GM23338 (cell line): ENCODE results near the gene ZNF778. TPM values are rescaled to one million over a fixed set of nuclear protein-coding genes. Genes with fewer than 3 reads are reported as not detected.

Experiments used
- ATAC-seq: fragments of 200-7000 bp; cut with Tn5 transposase; 3 replicates; pipeline ENCODE4 v1.9.1; 2020
- DNase-seq: peaks from one replicate; pipeline ENCODE4 v3.0.0-alpha.2; 2015; ENCODE audit warnings: low spot score
- H2AFZ ChIP-seq: fragments of 200-600 bp; sonication (generic); 2 replicates; pipeline ENCODE4 v1.8.0; 2016; ENCODE audit warnings: antibody characterized with exemption, mild to moderate bottlenecking, moderate library complexity
- H3F3A ChIP-seq: fragments of 200-600 bp; sonication (generic); replicated peaks from 2 replicates; pipeline ENCODE4 v1.8.0; 2017; ENCODE audit warnings: antibody characterized with exemption, mixed run types, low read depth
- H3K27ac ChIP-seq: fragments of 200-600 bp; sonication (generic); 2 replicates; pipeline ENCODE4 v1.6.1; 2016; ENCODE audit warnings: low read depth
- H3K27me3 ChIP-seq: fragments of 200-600 bp; sonication (generic); 2 replicates; pipeline ENCODE4 v1.8.0; 2016; ENCODE audit warnings: mild to moderate bottlenecking, mixed run types, moderate library complexity; ENCODE audit not compliant: insufficient read depth
- H3K36me3 ChIP-seq: fragments of 200-600 bp; sonication (generic); 2 replicates; pipeline ENCODE4 v1.8.0; 2016; ENCODE audit warnings: mild to moderate bottlenecking; ENCODE audit not compliant: insufficient read depth
- H3K4me1 ChIP-seq: fragments of 200-600 bp; sonication (generic); 2 replicates; pipeline ENCODE4 v1.8.0; 2016; ENCODE audit warnings: mild to moderate bottlenecking, moderate library complexity; ENCODE audit not compliant: insufficient read depth
- H3K4me2 ChIP-seq: fragments of 200-600 bp; sonication (generic); 2 replicates; pipeline ENCODE4 v1.7.1; 2017; ENCODE audit warnings: mixed run types
- H3K4me3 ChIP-seq: fragments of 200-600 bp; sonication (generic); 2 replicates; pipeline ENCODE4 v1.6.1; 2016; ENCODE audit warnings: mixed run types
- H3K79me2 ChIP-seq: fragments of 200-600 bp; sonication (generic); replicated peaks from 2 replicates; pipeline ENCODE4 v1.8.0; 2017; ENCODE audit warnings: mild to moderate bottlenecking; ENCODE audit not compliant: insufficient read depth
- H3K9me2 ChIP-seq: fragments of 200-600 bp; sonication (generic); 2 replicates; pipeline ENCODE4 v1.8.0; 2017; ENCODE audit not compliant: insufficient read depth
- H4K20me1 ChIP-seq: fragments of 200-600 bp; sonication (generic); replicated peaks from 2 replicates; pipeline ENCODE4 v1.8.0; 2017; ENCODE audit warnings: mild to moderate bottlenecking; ENCODE audit not compliant: insufficient read depth
- H3K27ac Mint-ChIP-seq: 2 replicates; pipeline ENCODE4 v1.8.0; 2020; ENCODE audit warnings: inconsistent platforms, mild to moderate bottlenecking, moderate library complexity, mixed read lengths
- H3K27me3 Mint-ChIP-seq: 3 replicates; pipeline ENCODE4 v1.8.0; 2022; ENCODE audit warnings: low read depth, mild to moderate bottlenecking, moderate library complexity, mixed read lengths, inconsistent platforms; ENCODE audit not compliant: insufficient read depth, poor library complexity
- H3K36me3 Mint-ChIP-seq: 3 replicates; pipeline ENCODE4 v1.8.0; 2021; ENCODE audit warnings: low read depth, mild to moderate bottlenecking, inconsistent platforms, moderate library complexity, mixed read lengths
- H3K4me1 Mint-ChIP-seq: 3 replicates; pipeline ENCODE4 v1.8.0; 2020; ENCODE audit warnings: mild to moderate bottlenecking, inconsistent platforms, mixed read lengths
- H3K4me3 Mint-ChIP-seq: 3 replicates; pipeline ENCODE4 v1.8.0; 2021; ENCODE audit warnings: moderate library complexity, mild to moderate bottlenecking, inconsistent platforms, mixed read lengths
- H3K9me3 Mint-ChIP-seq: 3 replicates; pipeline ENCODE4 v1.8.0; 2020; ENCODE audit warnings: moderate library complexity, mild to moderate bottlenecking, inconsistent platforms, mixed read lengths
- EZH2phosphoT487 ChIP-seq: fragments of 200-600 bp; sonication (generic); IDR thresholded peaks from one replicate; pipeline ENCODE4 v1.8.1; 2018; ENCODE audit warnings: antibody characterized with exemption; ENCODE audit not compliant: unreplicated experiment
- JUNB ChIP-seq: IDR thresholded peaks from one replicate; pipeline ENCODE4 v1.6.1; 2016; ENCODE audit warnings: antibody characterized with exemption; ENCODE audit not compliant: unreplicated experiment
- NANOG ChIP-seq: IDR thresholded peaks from 2 replicates; pipeline ENCODE4 v1.6.1; 2016; ENCODE audit warnings: antibody characterized with exemption, borderline replicate concordance
- POLR2AphosphoS5 ChIP-seq: IDR thresholded peaks from 2 replicates; pipeline ENCODE4 v1.6.1; 2016; ENCODE audit warnings: antibody characterized with exemption, low read depth
- polyA plus RNA-seq: library from polyadenylated mRNA; unstranded; fragments of >200 nt; fragmentation: Nextera tagmentation; extraction: Ambion mirVana; gene quantifications from 2 replicates; pipeline ENCODE4 v1.2.1, GENCODE V29; 2016
- total RNA-seq: library from RNA; depleted of rRNA; stranded (reverse); fragments of >200 nt; shearing (Covaris generic); gene quantifications from 2 replicates; pipeline ENCODE4 v1.2.3, GENCODE V29; 2014
- TF ChIP-seq, protein P1 (sequence below): fragments of 250-450 bp; sonication (Bioruptor Pico); IDR thresholded peaks from 2 replicates; pipeline ENCODE4 v1.5.0; 2020; ENCODE audit warnings: mild to moderate bottlenecking, moderate library complexity
- TF ChIP-seq, protein P2 (sequence below): IDR thresholded peaks from 2 replicates; pipeline ENCODE4 v1.6.1; 2016; ENCODE audit warnings: antibody characterized with exemption

Gene ZNF778
- total and polyA plus RNA-seq, 2 experiments from 2014 or later = 7.9 to 43.4 TPM

DNA sequence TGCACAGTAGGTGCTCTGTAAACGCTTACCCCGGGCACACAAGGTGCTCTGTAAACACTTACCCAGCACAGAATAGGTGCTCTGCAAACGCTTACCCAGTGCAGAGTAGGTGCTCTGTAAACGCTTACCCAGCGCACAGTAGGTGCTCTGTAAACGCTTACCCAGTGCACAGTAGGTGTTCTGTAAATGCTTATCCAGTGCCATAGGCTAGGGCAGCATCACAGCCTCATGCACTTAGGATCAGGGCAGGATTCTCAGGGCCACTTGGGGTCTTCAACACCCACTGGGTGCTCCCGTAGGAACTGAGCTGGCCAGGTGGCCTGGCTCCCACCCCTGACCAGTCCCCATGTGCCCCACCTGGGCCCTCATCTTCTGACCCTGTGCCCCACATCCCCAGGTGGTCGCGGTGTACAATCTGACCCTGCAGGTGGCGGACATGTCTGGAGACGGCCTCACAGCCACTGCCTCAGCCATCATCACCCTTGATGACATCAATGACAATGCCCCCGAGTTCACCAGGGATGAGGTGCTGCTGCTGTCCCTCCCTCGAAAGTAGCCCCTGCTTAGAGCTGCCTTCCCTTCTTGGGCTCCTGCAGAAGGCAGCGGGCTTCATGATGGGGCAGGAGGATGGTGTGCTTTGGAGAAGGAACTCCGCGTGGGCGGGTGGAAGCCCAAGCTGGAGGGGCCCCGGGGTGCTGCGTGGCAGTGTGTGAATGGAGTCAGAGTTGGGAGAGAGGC, 30.3 kb upstream of the ZNF778 start (continued):
- TF ChIP-seq, protein P1, sequence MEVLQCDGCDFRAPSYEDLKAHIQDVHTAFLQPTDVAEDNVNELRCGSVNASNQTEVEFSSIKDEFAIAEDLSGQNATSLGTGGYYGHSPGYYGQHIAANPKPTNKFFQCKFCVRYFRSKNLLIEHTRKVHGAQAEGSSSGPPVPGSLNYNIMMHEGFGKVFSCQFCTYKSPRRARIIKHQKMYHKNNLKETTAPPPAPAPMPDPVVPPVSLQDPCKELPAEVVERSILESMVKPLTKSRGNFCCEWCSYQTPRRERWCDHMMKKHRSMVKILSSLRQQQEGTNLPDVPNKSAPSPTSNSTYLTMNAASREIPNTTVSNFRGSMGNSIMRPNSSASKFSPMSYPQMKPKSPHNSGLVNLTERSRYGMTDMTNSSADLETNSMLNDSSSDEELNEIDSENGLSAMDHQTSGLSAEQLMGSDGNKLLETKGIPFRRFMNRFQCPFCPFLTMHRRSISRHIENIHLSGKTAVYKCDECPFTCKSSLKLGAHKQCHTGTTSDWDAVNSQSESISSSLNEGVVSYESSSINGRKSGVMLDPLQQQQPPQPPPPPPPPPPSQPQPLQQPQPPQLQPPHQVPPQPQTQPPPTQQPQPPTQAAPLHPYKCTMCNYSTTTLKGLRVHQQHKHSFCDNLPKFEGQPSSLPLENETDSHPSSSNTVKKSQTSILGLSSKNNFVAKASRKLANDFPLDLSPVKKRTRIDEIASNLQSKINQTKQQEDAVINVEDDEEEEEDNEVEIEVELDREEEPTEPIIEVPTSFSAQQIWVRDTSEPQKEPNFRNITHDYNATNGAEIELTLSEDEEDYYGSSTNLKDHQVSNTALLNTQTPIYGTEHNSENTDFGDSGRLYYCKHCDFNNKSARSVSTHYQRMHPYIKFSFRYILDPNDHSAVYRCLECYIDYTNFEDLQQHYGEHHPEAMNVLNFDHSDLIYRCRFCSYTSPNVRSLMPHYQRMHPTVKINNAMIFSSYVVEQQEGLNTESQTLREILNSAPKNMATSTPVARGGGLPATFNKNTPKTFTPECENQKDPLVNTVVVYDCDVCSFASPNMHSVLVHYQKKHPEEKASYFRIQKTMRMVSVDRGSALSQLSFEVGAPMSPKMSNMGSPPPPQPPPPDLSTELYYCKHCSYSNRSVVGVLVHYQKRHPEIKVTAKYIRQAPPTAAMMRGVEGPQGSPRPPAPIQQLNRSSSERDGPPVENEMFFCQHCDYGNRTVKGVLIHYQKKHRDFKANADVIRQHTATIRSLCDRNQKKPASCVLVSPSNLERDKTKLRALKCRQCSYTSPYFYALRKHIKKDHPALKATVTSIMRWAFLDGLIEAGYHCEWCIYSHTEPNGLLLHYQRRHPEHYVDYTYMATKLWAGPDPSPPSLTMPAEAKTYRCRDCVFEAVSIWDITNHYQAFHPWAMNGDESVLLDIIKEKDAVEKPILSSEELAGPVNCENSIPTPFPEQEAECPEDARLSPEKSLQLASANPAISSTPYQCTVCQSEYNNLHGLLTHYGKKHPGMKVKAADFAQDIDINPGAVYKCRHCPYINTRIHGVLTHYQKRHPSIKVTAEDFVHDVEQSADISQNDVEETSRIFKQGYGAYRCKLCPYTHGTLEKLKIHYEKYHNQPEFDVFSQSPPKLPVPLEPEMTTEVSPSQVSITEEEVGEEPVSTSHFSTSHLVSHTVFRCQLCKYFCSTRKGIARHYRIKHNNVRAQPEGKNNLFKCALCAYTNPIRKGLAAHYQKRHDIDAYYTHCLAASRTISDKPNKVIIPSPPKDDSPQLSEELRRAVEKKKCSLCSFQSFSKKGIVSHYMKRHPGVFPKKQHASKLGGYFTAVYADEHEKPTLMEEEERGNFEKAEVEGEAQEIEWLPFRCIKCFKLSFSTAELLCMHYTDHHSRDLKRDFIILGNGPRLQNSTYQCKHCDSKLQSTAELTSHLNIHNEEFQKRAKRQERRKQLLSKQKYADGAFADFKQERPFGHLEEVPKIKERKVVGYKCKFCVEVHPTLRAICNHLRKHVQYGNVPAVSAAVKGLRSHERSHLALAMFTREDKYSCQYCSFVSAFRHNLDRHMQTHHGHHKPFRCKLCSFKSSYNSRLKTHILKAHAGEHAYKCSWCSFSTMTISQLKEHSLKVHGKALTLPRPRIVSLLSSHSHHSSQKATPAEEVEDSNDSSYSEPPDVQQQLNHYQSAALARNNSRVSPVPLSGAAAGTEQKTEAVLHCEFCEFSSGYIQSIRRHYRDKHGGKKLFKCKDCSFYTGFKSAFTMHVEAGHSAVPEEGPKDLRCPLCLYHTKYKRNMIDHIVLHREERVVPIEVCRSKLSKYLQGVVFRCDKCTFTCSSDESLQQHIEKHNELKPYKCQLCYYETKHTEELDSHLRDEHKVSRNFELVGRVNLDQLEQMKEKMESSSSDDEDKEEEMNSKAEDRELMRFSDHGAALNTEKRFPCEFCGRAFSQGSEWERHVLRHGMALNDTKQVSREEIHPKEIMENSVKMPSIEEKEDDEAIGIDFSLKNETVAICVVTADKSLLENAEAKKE (CRISPR knock-in tag) = no peak
- no peak for TF ChIP-seq EZH2phosphoT487
- TF ChIP-seq, protein P2, sequence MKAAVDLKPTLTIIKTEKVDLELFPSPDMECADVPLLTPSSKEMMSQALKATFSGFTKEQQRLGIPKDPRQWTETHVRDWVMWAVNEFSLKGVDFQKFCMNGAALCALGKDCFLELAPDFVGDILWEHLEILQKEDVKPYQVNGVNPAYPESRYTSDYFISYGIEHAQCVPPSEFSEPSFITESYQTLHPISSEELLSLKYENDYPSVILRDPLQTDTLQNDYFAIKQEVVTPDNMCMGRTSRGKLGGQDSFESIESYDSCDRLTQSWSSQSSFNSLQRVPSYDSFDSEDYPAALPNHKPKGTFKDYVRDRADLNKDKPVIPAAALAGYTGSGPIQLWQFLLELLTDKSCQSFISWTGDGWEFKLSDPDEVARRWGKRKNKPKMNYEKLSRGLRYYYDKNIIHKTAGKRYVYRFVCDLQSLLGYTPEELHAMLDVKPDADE = no peak

GRCh38 chr16:89187770-89188392, 29.6 kb upstream of the ZNF778 start:
- H2AFZ ChIP-seq = no peak overlapping the region
- H3K27me3 ChIP-seq = no peaks in the 10 kb centered on the region
- Mint-ChIP-seq H3K4me1 (no peaks in the 10 kb centered on the region), H3K27ac (no peak overlapping the region), H3K27me3 (peaks cover 12% of the 10 kb centered on the region), H3K4me3 (no peak overlapping the region), H3K9me3 (peaks cover 8% of the 10 kb centered on the region; the same call in 2 of the 3 replicates), H3K36me3 (no peaks in the 10 kb centered on the region)
- no peaks in the 10 kb centered on the region for H3K9me2 ChIP-seq
- no peak overlapping the region for H3K4me3 ChIP-seq
- H3K79me2 ChIP-seq = no peaks in the 10 kb centered on the region
- DNase-seq = no peak
- ATAC-seq = no peak
- H3K4me2 ChIP-seq = no peak overlapping the region
- no peak overlapping the region for H3K27ac ChIP-seq
- H3F3A ChIP-seq = no peaks in the 10 kb centered on the region
- no peaks in the 10 kb centered on the region for H3K36me3 ChIP-seq
- H3K4me1 ChIP-seq = no peaks in the 10 kb centered on the region
- H4K20me1 ChIP-seq = no peaks in the 10 kb centered on the region
- no peak for TF ChIP-seq JUNB
- no peak for TF ChIP-seq NANOG
- no peak for TF ChIP-seq POLR2AphosphoS5
- TF ChIP-seq, protein P2 = no peak
- TF ChIP-seq EZH2phosphoT487 = no peak
